ENCODE results near the gene CXCR4. TPM values are rescaled to one million over a fixed set of nuclear protein-coding genes. Genes with fewer than 3 reads are reported as not detected.
A peak's percentile ranks its signal among the peaks of the same experiment; 100 is the strongest.

CXCR4 gene
- 30.0 TPM for polyA plus RNA-seq (ENCODE audit: insufficient read length)

GRCh38 chr2:136117909-136118818, at the start of gene CXCR4:
Gene CXCR4, minus strand, starts transcription at chr2:136118149. Its CDS starts 89 bp downstream, at chr2:136118060.
- peak; percentile 60 for DNase-seq

DNA sequence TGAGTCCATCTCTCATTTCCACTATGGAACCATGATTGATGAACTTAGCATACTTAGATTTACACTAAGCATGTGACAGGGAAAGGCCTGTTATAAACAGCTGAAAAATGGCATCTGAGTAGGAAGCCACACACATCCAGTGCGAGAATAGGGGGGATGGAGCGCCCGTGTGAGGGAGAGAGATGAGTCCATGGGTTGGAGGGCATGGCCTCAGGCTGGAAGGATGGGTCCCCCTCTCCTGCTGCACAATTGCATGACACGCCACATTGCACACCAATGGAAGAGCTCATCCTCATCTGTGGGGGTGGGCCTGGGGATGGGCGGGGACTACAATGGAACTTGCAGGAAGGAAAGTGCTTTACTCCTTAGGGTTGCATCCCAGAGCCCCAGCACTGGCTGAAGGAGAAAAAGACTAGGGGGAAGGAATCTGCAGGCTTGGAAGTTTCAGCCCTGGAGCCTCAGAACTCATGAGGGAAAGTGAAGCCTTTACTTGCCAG, 46.4 kb upstream of the CXCR4 start:
- DNase-seq, result no peak

DNA sequence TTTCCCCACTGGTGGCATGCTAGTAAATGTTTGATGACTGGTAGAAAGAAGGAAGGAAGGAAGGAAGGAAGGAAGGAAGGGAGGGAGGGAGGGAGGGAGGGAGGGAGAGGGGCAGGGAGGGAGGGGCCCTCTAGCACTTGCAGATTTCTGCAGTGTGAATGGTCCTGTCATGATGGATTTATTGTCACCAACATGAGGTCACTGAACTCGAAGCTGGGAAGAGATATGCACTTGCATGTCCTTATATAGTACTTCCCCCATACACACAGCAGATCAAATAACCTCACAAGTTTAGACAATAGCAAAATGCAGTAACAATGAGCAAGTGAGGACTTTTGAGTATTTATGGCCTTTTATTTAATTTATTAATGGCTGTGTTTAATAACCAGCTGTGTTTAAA, 44.5 kb upstream of the CXCR4 start:
- DNase-seq, result no peak

DNA sequence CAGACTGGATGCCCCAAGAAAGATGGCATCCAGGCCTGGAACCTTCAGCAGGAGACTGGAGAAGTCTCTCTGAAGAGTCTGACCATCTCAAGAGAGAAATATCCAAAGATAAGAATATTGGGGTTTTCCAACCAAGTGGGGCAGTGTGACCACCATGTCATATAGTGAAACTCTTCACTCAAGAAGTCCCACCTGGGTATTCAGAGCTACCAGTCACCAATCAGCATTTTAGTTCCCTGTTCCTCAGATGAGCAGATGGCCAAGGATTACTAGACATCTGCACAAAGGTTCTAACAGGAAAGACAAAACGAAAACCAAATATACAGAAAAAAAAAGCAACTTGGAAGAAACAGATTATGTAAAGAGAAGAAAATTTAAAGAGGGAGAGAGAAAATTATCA, 38.5 kb upstream of the CXCR4 start:
- DNase-seq, result no peak

DNA sequence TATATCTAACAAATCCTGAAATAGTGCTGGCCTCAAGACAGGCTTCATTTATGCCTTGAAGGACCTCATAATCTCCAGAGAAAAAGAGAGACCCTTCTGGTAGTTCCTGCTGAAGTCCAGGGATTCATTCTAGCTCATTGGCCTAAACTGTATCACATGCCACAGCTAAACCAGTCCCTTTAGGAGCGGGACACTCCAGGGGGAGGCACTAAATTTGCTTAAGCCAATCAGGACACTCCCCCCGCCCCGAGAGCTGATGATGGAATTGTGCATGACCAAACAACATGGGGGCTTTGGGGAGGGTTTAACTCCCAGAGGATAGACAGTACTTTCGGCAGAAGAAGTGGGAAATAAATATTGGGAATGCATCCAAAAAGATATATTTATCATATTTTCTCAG, 36.4 kb upstream of the CXCR4 start:
- no peak for DNase-seq

GRCh38 chr2:136151021-136151971, 33.3 kb upstream of the CXCR4 start:
- no peak for DNase-seq

DNA sequence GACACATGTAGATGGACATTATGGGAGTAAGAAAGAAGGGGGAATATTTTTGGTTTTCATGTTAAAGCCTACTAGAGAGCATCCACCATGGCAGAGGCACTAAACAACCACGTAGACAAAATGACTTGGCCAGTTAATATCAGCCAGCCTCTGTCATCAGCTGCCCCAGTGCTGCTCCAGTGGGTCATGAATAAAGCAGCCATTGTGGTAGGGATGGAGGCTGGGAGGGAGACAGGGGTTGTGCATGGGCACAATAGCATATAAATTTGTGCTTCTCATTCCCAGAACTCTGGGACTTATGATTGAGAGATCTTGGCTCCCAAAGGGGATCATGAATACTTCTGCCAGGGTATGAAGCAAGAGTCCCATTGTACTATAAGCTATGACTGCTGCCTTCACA, 31.1 kb upstream of the CXCR4 start:
- DNase-seq, result no peak

GRCh38 chr2:136146564-136146963, 28.6 kb upstream of the CXCR4 start:
- no peak for DNase-seq

GRCh38 chr2:136143603-136144451, 25.9 kb upstream of the CXCR4 start:
- DNase-seq, result no peak

DNA sequence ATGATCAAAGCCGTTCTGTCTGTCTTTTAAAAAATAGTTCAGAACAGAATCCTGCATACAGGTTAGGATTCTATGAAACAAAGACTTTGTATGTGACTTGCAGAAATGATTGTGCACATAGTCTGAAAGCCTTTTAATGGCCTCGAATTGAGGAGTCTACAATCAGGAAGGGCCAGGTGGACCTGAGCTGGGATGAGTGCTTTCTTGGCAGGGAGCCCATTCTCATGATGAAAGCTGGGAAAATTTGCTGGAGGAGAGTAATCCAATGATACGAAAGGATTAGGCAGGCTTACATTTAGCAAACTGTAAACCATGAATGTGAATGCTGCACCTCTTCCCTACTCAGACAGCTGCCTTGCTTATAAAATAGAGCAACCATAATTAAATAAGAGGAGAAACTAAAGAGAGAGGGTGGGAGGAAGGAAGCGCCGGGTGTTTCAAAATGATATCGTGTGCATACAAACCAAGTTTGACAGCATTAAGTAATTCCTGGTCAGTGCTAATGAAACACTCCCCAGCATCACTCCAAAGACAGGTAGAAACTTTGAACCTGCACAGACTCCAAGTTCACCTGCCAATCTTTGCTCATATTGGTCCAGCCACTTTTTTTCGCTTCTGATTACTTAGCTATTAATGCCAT, 23.7 kb upstream of the CXCR4 start:
- no peak for DNase-seq

- no peak for DNase-seq
Observed at GRCh38 chr2:136139631-136140030, 21.7 kb upstream of the CXCR4 start.

GRCh38 chr2:136137982-136138381, 20.0 kb upstream of the CXCR4 start:
- DNase-seq, result no peak

GRCh38 chr2:136136931-136137330, 19.0 kb upstream of the CXCR4 start:
- no peak for DNase-seq

- DNase-seq, result no peak
Observed at GRCh38 chr2:136135921-136136906, 18.3 kb upstream of the CXCR4 start.

DNA sequence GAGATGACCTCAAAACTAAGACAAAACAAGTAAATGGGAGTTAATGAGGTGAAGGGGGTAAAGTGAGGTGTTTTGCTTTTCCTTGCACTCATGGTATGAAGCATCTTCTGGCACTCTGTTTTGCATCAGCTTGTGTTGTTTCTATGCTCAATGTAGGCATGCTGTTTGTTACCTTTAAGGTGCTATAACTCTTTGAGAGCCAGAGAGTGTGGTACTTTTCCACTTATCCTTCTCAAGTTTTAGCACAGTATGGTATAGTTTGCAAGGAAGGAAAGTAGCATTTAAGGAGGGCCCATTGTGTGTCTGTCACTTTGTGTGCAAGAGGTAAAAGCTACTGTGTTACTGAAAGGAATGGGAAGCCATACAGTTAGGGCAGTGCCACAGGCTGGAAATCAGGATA, 17.5 kb upstream of the CXCR4 start:
- no peak for DNase-seq

GRCh38 chr2:136134126-136134525, 16.2 kb upstream of the CXCR4 start:
- no peak for DNase-seq

- DNase-seq, result no peak
Observed at GRCh38 chr2:136133586-136133985, 15.6 kb upstream of the CXCR4 start.

DNA sequence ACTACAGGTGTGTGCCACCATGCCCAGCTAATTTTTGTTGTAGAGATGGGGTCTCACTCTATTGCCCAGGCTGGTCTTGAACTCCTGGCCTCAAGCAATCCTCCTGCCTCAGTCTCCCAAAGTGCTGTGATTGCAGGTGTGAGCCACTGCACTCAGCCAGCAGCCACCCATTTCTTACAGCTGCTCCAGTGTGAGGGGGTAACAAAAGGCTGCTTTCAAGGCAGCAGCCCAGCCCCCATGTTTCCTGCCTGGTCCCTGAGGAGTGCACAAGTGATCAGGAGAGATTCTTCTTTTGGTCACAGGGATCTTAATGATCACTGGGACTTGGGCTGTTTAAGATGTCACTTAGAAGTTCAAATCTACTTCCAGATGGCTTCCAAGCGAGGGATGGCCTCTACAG, 15.2 kb upstream of the CXCR4 start:
- DNase-seq, result no peak

DNA sequence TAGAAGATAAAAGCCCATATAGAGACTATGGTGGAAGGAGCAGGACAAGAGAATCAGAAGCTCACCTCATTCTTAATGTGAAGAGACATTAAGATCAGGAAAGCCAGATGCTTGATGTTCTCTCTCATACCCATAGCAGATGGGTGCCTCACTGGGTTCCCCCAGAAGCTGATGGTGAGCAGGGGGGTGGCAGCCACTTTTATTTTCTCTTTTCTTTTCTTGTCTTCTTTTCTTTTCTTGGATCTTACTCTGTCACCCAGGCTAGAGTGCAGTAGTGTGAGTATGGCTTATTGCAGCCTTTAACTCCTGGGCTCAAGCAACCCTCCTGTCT, 14.8 kb upstream of the CXCR4 start:
- DNase-seq, result no peak
